SK-N-SH (cell line): ENCODE results near the gene WDR45. TPM values are rescaled to one million over a fixed set of nuclear protein-coding genes. Genes with fewer than 3 reads are reported as not detected.

Experiments
- CTCF ChIA-PET: fragments of 300-600, 350-600 bp; formaldehyde crosslinking; extraction: SDS; loops from one replicate; lab custom pipeline; 2021; lab: Yijun Ruan, JAX
- POLR2A ChIA-PET: fragments of 350-600 bp; sonication (Branson Sonifier 250); formaldehyde crosslinking; extraction: SDS; loops from one replicate; lab custom pipeline; 2020; ENCODE audit warnings: antibody characterized with exemption, inconsistent platforms; lab: Yijun Ruan, JAX
- DNase-seq: peaks from one replicate; pipeline ENCODE4 v3.0.0; 2012
- H2AFZ ChIP-seq: fragments of 200-600 bp; sonication (generic); 2 replicates; pipeline ENCODE4 v1.8.1; 2016; ENCODE audit warnings: antibody characterized with exemption, mild to moderate bottlenecking, low read depth
- H3F3A ChIP-seq: fragments of 200-600 bp; sonication (generic); replicated peaks from 2 replicates; pipeline ENCODE3; 2016; ENCODE audit warnings: antibody characterized with exemption, mild to moderate bottlenecking; ENCODE audit not compliant: insufficient read depth
- H3K27ac ChIP-seq, 2 experiments: fragments of 200-500 bp in 1 of 2; fragments of 200-600 bp in 1 of 2; sonication (Bioruptor generic) in 1 of 2; sonication (generic), shearing (Covaris generic) in 1 of 2; 2 replicates each; pipeline versions ENCODE4 v1.5.1 to v1.6.1; 2014 to 2016; ENCODE audit warnings: low read depth in 2 of 2, inconsistent platforms in 1 of 2, low read length in 1 of 2, mild to moderate bottlenecking in 1 of 2, mixed read lengths in 1 of 2
- H3K27me3 ChIP-seq: fragments of 200-600 bp; sonication (generic), shearing (Covaris generic); 2 replicates; pipeline ENCODE4 v1.6.1; 2016; ENCODE audit warnings: mixed run types; ENCODE audit not compliant: insufficient read depth
- H3K36me3 ChIP-seq, 2 experiments: fragments of 200-500 bp in 1 of 2; fragments of 200-600 bp in 1 of 2; sonication (Bioruptor generic) in 1 of 2; sonication (generic) in 1 of 2; replicated peaks in 1 of 2; 2 replicates each; pipeline versions ENCODE3 to v1.5.1; 2014 to 2016; ENCODE audit warnings: low read length in 1 of 2, mild to moderate bottlenecking in 1 of 2; ENCODE audit not compliant: insufficient read depth in 2 of 2, control insufficient read depth in 1 of 2
- H3K4me1 ChIP-seq, 2 experiments: fragments of 200-500 bp in 1 of 2; fragments of 200-600 bp in 1 of 2; sonication (Bioruptor generic) in 1 of 2; sonication (generic), shearing (Covaris generic) in 1 of 2; 2 replicates each; pipeline versions ENCODE4 v1.5.1 to v1.6.1; 2014 to 2016; ENCODE audit warnings: low read depth in 1 of 2, low read length in 1 of 2, mixed run types in 1 of 2; ENCODE audit not compliant: insufficient read depth in 2 of 2, control insufficient read depth in 1 of 2
- H3K4me2 ChIP-seq: fragments of 200-600 bp; sonication (generic), shearing (Covaris generic); 2 replicates; pipeline ENCODE4 v1.6.1; 2017; ENCODE audit warnings: mixed run types
- H3K4me3 ChIP-seq, 2 experiments: fragments of 200-500 bp in 1 of 2; fragments of 200-600 bp in 1 of 2; sonication (Bioruptor generic) in 1 of 2; sonication (generic), shearing (Covaris generic) in 1 of 2; 2 replicates each; pipeline versions ENCODE4 v1.5.1 to v1.8.1; 2014 to 2016; ENCODE audit warnings: low read depth in 2 of 2, inconsistent platforms in 1 of 2, low read length in 1 of 2, mild to moderate bottlenecking in 1 of 2, mixed read lengths in 1 of 2, moderate library complexity in 1 of 2
- H3K79me2 ChIP-seq: fragments of 200-600 bp; sonication (generic); 2 replicates; pipeline ENCODE4 v1.8.1; 2017; ENCODE audit warnings: mild to moderate bottlenecking; ENCODE audit not compliant: insufficient read depth
- H3K9ac ChIP-seq: fragments of 200-600 bp; sonication (generic); 2 replicates; pipeline ENCODE4 v1.6.1; 2017; ENCODE audit warnings: mixed run types
- H3K9me2 ChIP-seq: fragments of 200-600 bp; sonication (generic); 2 replicates; pipeline ENCODE4 v1.6.1; 2017; ENCODE audit warnings: mixed run types
- H3K9me3 ChIP-seq: fragments of 200-600 bp; sonication (generic); 2 replicates; pipeline ENCODE4 v1.6.1; 2017; ENCODE audit warnings: mixed run types, mild to moderate bottlenecking, moderate library complexity
- H4K20me1 ChIP-seq: fragments of 200-600 bp; sonication (generic); 2 replicates; pipeline ENCODE4 v1.6.1; 2017; ENCODE audit warnings: mild to moderate bottlenecking, mixed run types; ENCODE audit not compliant: insufficient read depth
- CTCF ChIP-seq: fragments of 200-600 bp; sonication (generic); IDR thresholded peaks from 2 replicates; pipeline ENCODE4 v1.6.1; 2017; ENCODE audit warnings: antibody characterized with exemption, mild to moderate bottlenecking, moderate library complexity
- FOXJ3 ChIP-seq: sonication (generic); formaldehyde crosslinking; IDR thresholded peaks from 2 replicates; pipeline ENCODE4 v1.5.1; 2020; ENCODE audit warnings: mild to moderate bottlenecking, missing genetic modification reagents
- FOXM1 ChIP-seq: IDR thresholded peaks from 2 replicates; pipeline ENCODE4 v1.4.0; 2012; ENCODE audit warnings: low read depth, mild to moderate bottlenecking
- GABPA ChIP-seq: IDR thresholded peaks from 2 replicates; pipeline ENCODE4 v1.4.0; 2012; ENCODE audit warnings: low read depth, mild to moderate bottlenecking
- GATA2 ChIP-seq: sonication (generic); formaldehyde crosslinking; IDR thresholded peaks from 2 replicates; pipeline ENCODE4 v1.5.0; 2020; ENCODE audit warnings: mild to moderate bottlenecking, missing genetic modification reagents
- JUND ChIP-seq: IDR thresholded peaks from 2 replicates; pipeline ENCODE4 v1.4.0; 2012
- MAX ChIP-seq: IDR thresholded peaks from 2 replicates; pipeline ENCODE4 v1.4.0; 2012; ENCODE audit warnings: low read depth
- MXI1 ChIP-seq: IDR thresholded peaks from 2 replicates; pipeline ENCODE4 v1.6.1; 2012; ENCODE audit warnings: mild to moderate bottlenecking, low read depth, low read length, improper control_type of control experiment
- NRF1 ChIP-seq: IDR thresholded peaks from 2 replicates; pipeline ENCODE4 v1.6.1; 2012; ENCODE audit warnings: low read depth, mild to moderate bottlenecking, low read length
- POLR2AphosphoS5 ChIP-seq: IDR thresholded peaks from 2 replicates; pipeline ENCODE4 v1.6.1; 2012; ENCODE audit warnings: low read depth, low read length
- RAD21 ChIP-seq: IDR thresholded peaks from 2 replicates; pipeline ENCODE4 v1.6.1; 2012; ENCODE audit warnings: mild to moderate bottlenecking, low read length
- RCOR1 ChIP-seq: fragments of 150-350 bp; IDR thresholded peaks from 2 replicates; pipeline ENCODE4 v1.6.1; 2017; ENCODE audit warnings: antibody characterized with exemption, low read length
- RFX5 ChIP-seq: IDR thresholded peaks from 2 replicates; pipeline ENCODE4 v1.6.1; 2012; ENCODE audit warnings: mild to moderate bottlenecking, improper control_type of control experiment, low read length
- RXRA ChIP-seq: IDR thresholded peaks from 2 replicates; pipeline ENCODE4 v1.4.0; 2012; ENCODE audit warnings: low read depth, mild to moderate bottlenecking, borderline replicate concordance
- TCF12 ChIP-seq: IDR thresholded peaks from 2 replicates; pipeline ENCODE4 v1.4.0; 2012
- TEAD4 ChIP-seq: IDR thresholded peaks from 2 replicates; pipeline ENCODE4 v1.4.0; 2012; ENCODE audit warnings: mild to moderate bottlenecking, borderline replicate concordance; ENCODE audit not compliant: insufficient read depth
- USF1 ChIP-seq: IDR thresholded peaks from 2 replicates; pipeline ENCODE4 v1.4.0; 2012; ENCODE audit warnings: low read depth, borderline replicate concordance
- USF2 ChIP-seq: fragments of 150-350 bp; IDR thresholded peaks from 2 replicates; pipeline ENCODE4 v1.6.1; 2017; ENCODE audit warnings: antibody characterized with exemption, low read length, low read depth, borderline replicate concordance
- ZBTB33 ChIP-seq: IDR thresholded peaks from 2 replicates; pipeline ENCODE4 v1.4.0; 2012; ENCODE audit warnings: low read depth, borderline replicate concordance
- WGBS: methylation state at CpG from one replicate; pipeline ENCODE4 v1.1.6; 2017; ENCODE audit warnings: low lambda C conversion rate; 5-methylcytosine and 5-hydroxymethylcytosine counted together
- polyA plus RNA-seq, 3 experiments: library from polyadenylated mRNA; depleted of rRNA; stranded (reverse); fragments of >200 nt; gene quantifications; 2 replicates each; pipeline ENCODE4 v1.2.3, GENCODE V29; 2012

The WDR45 gene
- polyA plus RNA-seq, 1 of the 3 experiments (the other 2 are of a cell fraction), result 108 TPM

- H3K4me3 ChIP-seq, result no peak overlapping the region
- H3K4me2 ChIP-seq, result no peak overlapping the region
- no peak overlapping the region for H2AFZ ChIP-seq
- peaks cover 3% of the 10 kb centered on the region; the same call in 1 of the 2 replicates for H3K27me3 ChIP-seq
- DNase-seq, result no peak
- ChIA-PET CTCF (interaction anchor here (1.6 kb wide), 1 partner anchor 15 kb away, joined by 3 read pairs; no protein-coding TSS in a partner anchor), POLR2A (no interaction called here)
- H3K36me3 ChIP-seq, result no peaks in the 10 kb centered on the region
- no peak overlapping the region for H3K27ac ChIP-seq
- no peak overlapping the region for H3K9ac ChIP-seq
- H3K79me2 ChIP-seq, result no peaks in the 10 kb centered on the region
- TF ChIP-seq RAD21, result no peak
- TF ChIP-seq ZBTB33, result no peak
- no peak for TF ChIP-seq NRF1
- no peak for TF ChIP-seq FOXM1
- no peak for TF ChIP-seq FOXJ3 (CRISPR knock-in tag)
- TF ChIP-seq JUND, result no peak
- TF ChIP-seq GABPA, result no peak
- no peak for TF ChIP-seq CTCF
- TF ChIP-seq RCOR1, result no peak
- no peak for TF ChIP-seq MXI1
- no peak for TF ChIP-seq USF1
- TF ChIP-seq POLR2AphosphoS5, result no peak
- TF ChIP-seq TEAD4, result no peak
- TF ChIP-seq MAX, result no peak
- no peak for TF ChIP-seq RFX5
- no peak for TF ChIP-seq USF2
- no peak for TF ChIP-seq GATA2 (CRISPR knock-in tag)
- TF ChIP-seq TCF12, result no peak
- TF ChIP-seq RXRA, result no peak
- peaks cover 0 to 7% of the 10 kb centered on the region in 2 experiments; a peak in 1 of 4 replicates for H3K4me1 ChIP-seq
- no peaks in the 10 kb centered on the region for H3K9me3 ChIP-seq
- no peaks in the 10 kb centered on the region for H3F3A ChIP-seq
- no peaks in the 10 kb centered on the region for H4K20me1 ChIP-seq
- WGBS, result 63% methylated on average over 6 of the region's 6 CpGs
- H3K9me2 ChIP-seq, result no peaks in the 10 kb centered on the region
These were observed 20.5 kb downstream of the WDR45 start for GRCh38 chrX:49059201-49059600.
